Activated naive CD8-positive, alpha-beta T cell treated with anti-CD3 and anti-CD28 coated beads, Interleukin-2, amount 10 ng/mL, durations not matched to agents 7 days and 5 days (primary cell): ENCODE data around the gene ZNF793. TPM values are rescaled to one million over a fixed set of nuclear protein-coding genes. Genes with fewer than 3 reads are reported as not detected.

Experiments used
- total RNA-seq, 2 experiments: library from RNA; stranded (reverse); gene quantifications; one replicate each; pipeline ENCODE4 v1.2.3, GENCODE V29; 2021

The ZNF793 gene
- total RNA-seq, 2 experiments from 2014 or later = 10.6 to 11.1 TPM

Other genes with a start within 250 kb of the ZNF793 start
- gene ZNF527, start 135.8 kb upstream of the ZNF793 start, total RNA-seq = 1 to 10 TPM; 8.7 to 9.0 TPM
- 10 to 100 TPM; 12.8 to 12.9 TPM for gene ZNF569, start 39.5 kb upstream of the ZNF793 start, total RNA-seq
- gene ZNF570, start 37.6 kb upstream of the ZNF793 start, total RNA-seq = 1 to 10 TPM; 7.6 to 9.2 TPM
- gene ZNF571, start 87.9 kb downstream of the ZNF793 start, total RNA-seq = 1 to 10 TPM; 5.5 to 5.9 TPM
- gene ZNF540, start 87.9 kb downstream of the ZNF793 start, total RNA-seq = 1 to 10 TPM; 7.7 to 8.2 TPM
- gene ZFP30, start 148.5 kb downstream of the ZNF793 start, total RNA-seq = 10 to 100 TPM; 16.6 to 18.9 TPM
- gene ZNF607, start 212.8 kb downstream of the ZNF793 start, total RNA-seq = 10 to 100 TPM; 10.8 to 12.8 TPM